Stimulated activated CD4-positive, alpha-beta T cell treated with anti-CD3 and anti-CD28 coated beads, Interleukin-4, amount 100 ng/mL, for 24 hours (primary cell): ENCODE results near the gene PLCB1.
"Not testable (repeated sequence)": the region's sequence is repeated elsewhere in the genome, so short reads cannot be mapped to it uniquely, and the experiment has no call there.

Experiments
- DNase-seq: peaks from one replicate; pipeline ENCODE4 v3.0.0-alpha.2; 2020

PLCB1 gene

DNA sequence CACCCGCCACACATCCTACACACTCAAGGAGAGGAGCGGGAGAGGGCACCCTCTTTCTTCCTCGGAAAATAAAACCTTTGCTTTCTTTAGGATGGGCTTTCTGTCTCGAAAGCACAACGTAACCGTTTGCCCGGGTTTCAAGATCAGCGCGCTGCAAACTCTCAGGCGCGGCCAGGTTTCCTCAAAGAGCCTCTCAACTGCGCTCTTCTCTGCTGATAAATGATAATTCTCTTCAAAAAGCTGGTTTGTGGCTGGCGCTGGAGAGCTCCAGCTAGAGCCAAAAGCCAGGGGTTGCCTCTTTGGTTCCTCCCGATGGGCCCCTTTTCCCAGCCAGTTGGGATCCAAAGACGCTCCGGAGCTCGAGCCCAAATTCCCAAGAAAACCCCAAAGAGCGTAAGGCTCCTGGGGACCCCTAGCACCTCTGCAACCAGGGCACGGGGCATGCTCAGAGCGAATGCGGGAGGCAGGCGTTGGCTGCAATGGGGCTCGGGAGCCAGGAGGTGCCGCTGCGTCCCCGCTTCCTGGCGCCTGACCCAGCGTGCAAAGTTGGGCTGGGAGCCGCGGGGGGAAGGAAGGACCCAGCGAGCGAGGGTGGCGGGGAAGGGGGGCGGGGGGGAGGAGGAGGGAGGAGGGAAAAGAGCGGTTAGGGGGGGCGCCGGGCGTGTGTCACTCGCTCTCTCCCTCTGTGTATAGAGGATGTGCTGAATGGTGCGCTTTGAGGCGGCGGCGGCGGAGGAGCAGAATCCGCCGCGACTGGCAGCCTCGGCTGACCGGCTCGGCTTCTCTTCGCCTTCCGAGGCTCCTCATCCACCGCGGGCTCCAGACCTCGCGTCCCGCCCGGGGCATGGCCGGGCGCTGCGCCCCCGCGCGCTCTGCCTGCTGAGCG is at the start of gene PLCB1:
Gene PLCB1 (plus strand): TSS at position 669 of the 886 bp plus-strand sequence. CDS start 386 bp downstream, outside the sequence.
- DNase-seq, result peak; percentile 75

- no peak for DNase-seq
Measured at GRCh38 chr20:8082989-8083388, 49.1 kb upstream of the PLCB1 start.

DNA sequence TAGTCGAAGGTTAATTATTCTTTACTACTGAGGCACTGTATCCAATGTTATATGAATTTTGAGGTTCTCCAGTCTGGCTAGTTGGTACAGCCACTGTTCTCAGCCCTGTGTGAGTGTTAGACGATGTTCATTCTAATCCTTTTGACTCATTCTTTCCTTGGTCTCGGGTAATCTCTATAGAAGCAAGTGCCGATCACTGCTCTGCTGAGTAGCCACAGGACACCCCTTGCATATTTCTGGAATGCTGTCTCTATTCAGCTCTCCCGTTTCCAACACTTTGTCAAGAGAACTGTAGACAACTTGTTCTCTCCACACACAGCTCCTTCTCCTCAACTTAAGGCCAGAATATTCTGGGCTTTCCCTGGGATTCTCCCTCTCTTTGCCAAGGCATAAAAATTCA is 42.4 kb upstream of the PLCB1 start:
- DNase-seq, result no peak

GRCh38 chr20:8094415-8094818 is 37.6 kb upstream of the PLCB1 start:
- DNase-seq, result no peak

GRCh38 chr20:8094850-8095249 is 37.2 kb upstream of the PLCB1 start:
- no peak for DNase-seq

DNA sequence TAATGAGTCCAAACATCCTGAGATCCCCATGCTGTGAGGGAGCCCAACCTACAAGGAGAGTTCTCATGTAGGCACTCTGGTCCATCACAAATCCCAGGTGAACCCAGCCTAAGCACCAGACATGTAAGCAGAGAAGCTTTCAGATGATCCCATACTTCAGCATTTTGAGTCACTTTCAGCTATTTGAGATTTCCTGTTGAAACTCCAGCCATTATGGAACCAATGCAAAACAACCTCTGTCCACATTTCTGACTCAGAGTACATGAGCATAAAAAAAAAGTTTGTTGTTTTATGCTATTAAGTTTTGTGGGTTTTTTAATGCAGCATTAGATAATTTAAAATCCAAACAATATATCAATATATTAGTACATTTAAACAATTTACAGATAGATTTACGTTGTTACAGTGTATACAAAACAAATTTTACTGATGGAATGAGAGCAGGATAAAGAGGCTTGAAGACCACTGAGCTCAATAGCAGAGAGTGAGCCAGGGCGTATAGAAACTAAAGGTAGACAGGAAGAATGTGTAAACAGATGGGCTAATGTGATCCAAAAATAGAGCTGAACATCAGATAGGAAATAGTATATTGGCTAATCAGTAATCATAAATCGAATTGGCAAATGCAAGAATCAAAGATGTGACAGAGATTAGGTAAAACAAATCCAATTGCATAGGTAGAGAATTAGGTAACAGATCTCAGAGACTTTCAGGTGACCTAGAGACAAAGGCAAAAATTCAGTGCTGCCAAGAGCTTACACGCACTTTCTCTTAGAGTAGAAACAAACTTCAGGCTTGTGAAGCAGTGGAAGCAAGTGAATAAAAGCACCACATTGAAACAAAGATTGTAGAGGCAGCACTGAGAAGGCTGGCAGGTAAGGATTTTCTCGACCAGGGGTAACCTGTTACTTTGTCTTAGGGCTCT is 36.2 kb upstream of the PLCB1 start:
- no peak for DNase-seq

- no peak for DNase-seq
Measured at GRCh38 chr20:8097307-8097706, 34.8 kb upstream of the PLCB1 start.

- no peak for DNase-seq
Measured at GRCh38 chr20:8104252-8104651, 27.8 kb upstream of the PLCB1 start.

DNA sequence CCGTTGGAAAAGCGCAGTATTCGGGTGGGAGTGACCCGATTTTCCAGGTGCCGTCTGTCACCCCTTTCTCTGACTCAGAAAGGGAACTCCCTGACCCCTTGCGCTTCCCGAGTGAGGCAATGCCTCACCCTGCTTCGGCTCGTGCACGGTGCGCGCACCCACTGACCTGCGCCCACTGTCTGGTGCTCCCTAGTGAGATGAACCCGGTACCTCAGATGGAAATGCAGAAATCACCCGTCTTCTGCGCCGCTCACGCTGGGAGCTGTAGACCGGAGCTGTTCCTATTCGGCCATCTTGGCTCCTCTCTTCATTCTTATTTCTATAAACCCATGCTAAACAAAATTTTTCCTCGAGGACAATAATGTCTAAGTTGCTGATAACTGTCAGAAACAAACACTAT is 17.5 kb upstream of the PLCB1 start:
- DNase-seq, result not testable (repeated sequence)

- DNase-seq, result no peak
Measured at GRCh38 chr20:8115436-8115835, 16.6 kb upstream of the PLCB1 start.

- DNase-seq, result no peak
Measured at GRCh38 chr20:8116067-8116811, 15.8 kb upstream of the PLCB1 start.

DNA sequence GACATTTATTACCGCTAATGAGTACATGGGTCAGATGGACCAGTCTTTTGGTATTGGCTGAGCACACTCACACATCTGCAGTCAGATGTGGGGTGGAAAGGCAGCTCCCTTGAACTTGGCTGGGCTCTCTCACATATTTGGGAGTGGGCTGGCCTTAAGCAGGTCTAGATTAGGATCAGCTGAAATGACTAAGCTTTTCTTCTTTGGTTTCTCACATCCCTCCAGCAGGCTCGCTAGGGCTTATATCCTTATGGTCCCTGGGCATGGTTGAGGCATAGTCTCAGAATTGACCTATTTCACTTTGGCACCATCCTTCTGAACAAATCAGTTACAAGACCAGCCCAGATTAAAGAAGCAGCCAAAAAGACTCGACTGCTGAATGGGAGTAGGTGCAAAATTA is 14.4 kb upstream of the PLCB1 start:
- DNase-seq, result no peak

DNA sequence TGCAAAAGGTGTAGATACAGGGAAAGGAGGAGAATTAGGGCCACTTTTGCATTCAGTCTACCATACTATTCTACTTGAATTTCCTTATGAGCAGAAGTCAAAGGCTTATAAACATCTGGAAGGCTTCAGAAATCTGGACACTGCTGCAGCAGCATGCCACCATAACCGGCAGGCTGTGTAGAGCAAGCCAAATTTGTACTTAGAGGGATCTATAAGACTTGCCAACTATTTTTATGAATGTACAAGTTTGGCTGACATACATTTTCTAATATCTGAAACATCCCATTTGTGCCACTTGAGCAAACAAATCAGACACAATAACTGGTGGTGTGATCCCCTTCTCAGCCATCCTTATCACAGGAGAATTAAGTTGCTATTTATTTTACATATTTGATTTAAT is 14.0 kb upstream of the PLCB1 start:
- DNase-seq, result no peak

DNA sequence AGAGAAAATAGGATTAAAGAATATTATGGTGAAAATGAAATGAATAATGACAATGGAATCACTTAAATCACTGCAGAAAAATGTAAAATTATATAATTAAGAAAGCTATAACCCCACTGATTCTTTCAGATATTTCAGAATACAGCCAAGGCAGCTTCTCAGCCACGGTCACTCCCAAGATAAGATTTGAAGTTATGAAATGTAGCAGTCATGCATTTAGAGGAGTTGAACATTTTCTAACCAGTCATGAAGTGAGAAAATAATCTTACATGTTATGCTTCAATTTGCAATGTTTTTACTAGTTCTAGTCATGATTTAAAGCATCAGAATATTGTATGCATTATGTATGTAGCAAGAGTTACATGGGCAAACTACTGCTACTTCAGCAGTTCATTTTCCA is 13.3 kb upstream of the PLCB1 start:
- DNase-seq, result no peak

- DNase-seq, result no peak
Measured at GRCh38 chr20:8121666-8122065, 10.4 kb upstream of the PLCB1 start.

- no peak for DNase-seq
Measured at GRCh38 chr20:8124639-8125038, 7.4 kb upstream of the PLCB1 start.

GRCh38 chr20:8126181-8126580 is 5.9 kb upstream of the PLCB1 start:
- DNase-seq, result no peak

- DNase-seq, result no peak
Measured at GRCh38 chr20:8126841-8127378, 5.2 kb upstream of the PLCB1 start.

GRCh38 chr20:8127553-8128255 is 4.4 kb upstream of the PLCB1 start:
- peak; percentile 22 for DNase-seq

GRCh38 chr20:8128291-8129060 is 3.6 kb upstream of the PLCB1 start:
- no peak for DNase-seq
